Measurements from ENCODE around the gene EGFL7.

The EGFL7 gene

GRCh38 chr9:136673088-136673974 lies 10.6 kb downstream of the EGFL7 start:
- no peak for DNase-seq

GRCh38 chr9:136673975-136674785 lies 11.5 kb downstream of the EGFL7 start:
- DNase-seq: no peak

- no peak for DNase-seq
Observed at GRCh38 chr9:136674786-136675349, 12.2 kb downstream of the EGFL7 start.

GRCh38 chr9:136675477-136676296 lies 13.0 kb downstream of the EGFL7 start:
- DNase-seq: no peak

GRCh38 chr9:136676297-136676794 lies 13.6 kb downstream of the EGFL7 start:
- DNase-seq: no peak

- DNase-seq: no peak
Observed at GRCh38 chr9:136676920-136677686, 14.4 kb downstream of the EGFL7 start.

- no peak for DNase-seq
Observed at GRCh38 chr9:136678034-136678433, 15.3 kb downstream of the EGFL7 start.

GRCh38 chr9:136678624-136679023 lies 15.9 kb downstream of the EGFL7 start:
- no peak for DNase-seq

- DNase-seq: peak in 3 of 14 donors; percentile 30 to 42 (median 39)
Observed at GRCh38 chr9:136679431-136679941, 16.8 kb downstream of the EGFL7 start.

- DNase-seq: no peak
Observed at GRCh38 chr9:136681029-136681428, 18.3 kb downstream of the EGFL7 start.

- DNase-seq: no peak
Observed at GRCh38 chr9:136681945-136682699, 19.4 kb downstream of the EGFL7 start.

GRCh38 chr9:136682710-136683109 lies 20.0 kb downstream of the EGFL7 start:
- no peak for DNase-seq

- DNase-seq: no peak
Observed at GRCh38 chr9:136683173-136683745, 20.5 kb downstream of the EGFL7 start.

- DNase-seq: no peak
Observed at GRCh38 chr9:136683755-136684154, 21.0 kb downstream of the EGFL7 start.

- no peak for DNase-seq
Observed at GRCh38 chr9:136684339-136684738, 21.6 kb downstream of the EGFL7 start.

- DNase-seq: no peak
Observed at GRCh38 chr9:136684799-136685198, 22.1 kb downstream of the EGFL7 start.

GRCh38 chr9:136685216-136685615 lies 22.5 kb downstream of the EGFL7 start:
- DNase-seq: no peak

- no peak for DNase-seq
Observed at GRCh38 chr9:136685790-136686533, 23.2 kb downstream of the EGFL7 start.

GRCh38 chr9:136686534-136686793 lies 23.7 kb downstream of the EGFL7 start:
- no peak for DNase-seq
